ENCODE data around the gene NQO2. TPM values are rescaled to one million over a fixed set of nuclear protein-coding genes. Genes with fewer than 3 reads are reported as not detected.

Gene NQO2
- total and polyA plus RNA-seq, 2 of the 13 experiments (the other 11 are each of a cell fraction or from before 2014, with no cell fraction given) = 32.2 to 56.5 TPM

DNA sequence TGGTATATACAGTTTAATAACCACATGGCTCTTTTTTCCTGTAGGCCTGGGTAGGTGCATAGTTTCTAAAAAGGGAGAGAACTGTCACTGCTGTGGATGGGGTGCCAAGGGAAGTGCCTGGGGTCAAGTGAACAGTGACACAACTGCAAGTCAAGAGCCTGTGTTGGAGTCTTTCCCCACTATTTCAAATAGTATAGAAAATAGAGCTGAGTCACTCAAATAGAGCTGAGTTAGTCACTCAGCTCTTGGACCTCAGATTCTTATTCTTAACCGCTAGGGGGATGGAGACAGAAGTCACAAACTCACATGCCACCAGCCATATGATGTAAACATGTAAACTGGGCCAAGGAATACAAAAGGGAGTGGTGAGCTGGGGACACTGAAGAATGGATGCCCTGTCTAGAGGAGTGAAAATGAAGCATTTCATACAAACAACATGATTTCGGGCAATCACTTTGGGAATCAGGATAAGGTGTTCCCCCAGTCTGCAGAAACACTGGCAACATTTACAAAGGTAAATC, 2.1 kb downstream of the NQO2 start (continued):
- TF ChIP-seq ZNF407 (CRISPR knock-in tag; IDR thresholded peaks at IDR 0.05; ENCODE audit: not compliant biosample characterization) = no peak
- no peak for TF ChIP-seq SMAD1 (CRISPR knock-in tag; IDR thresholded peaks at IDR 0.05; ENCODE audit: borderline replicate concordance, low read depth)
- TF ChIP-seq, protein P1, sequence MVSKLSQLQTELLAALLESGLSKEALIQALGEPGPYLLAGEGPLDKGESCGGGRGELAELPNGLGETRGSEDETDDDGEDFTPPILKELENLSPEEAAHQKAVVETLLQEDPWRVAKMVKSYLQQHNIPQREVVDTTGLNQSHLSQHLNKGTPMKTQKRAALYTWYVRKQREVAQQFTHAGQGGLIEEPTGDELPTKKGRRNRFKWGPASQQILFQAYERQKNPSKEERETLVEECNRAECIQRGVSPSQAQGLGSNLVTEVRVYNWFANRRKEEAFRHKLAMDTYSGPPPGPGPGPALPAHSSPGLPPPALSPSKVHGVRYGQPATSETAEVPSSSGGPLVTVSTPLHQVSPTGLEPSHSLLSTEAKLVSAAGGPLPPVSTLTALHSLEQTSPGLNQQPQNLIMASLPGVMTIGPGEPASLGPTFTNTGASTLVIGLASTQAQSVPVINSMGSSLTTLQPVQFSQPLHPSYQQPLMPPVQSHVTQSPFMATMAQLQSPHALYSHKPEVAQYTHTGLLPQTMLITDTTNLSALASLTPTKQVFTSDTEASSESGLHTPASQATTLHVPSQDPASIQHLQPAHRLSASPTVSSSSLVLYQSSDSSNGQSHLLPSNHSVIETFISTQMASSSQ (IDR thresholded peaks at IDR 0.05; ENCODE audit: low read depth) = no peak
- TF ChIP-seq, protein P1 (CRISPR knock-in tag; IDR thresholded peaks at IDR 0.05; ENCODE audit: borderline replicate concordance) = no peak
- no peak for TF ChIP-seq ZC3H4 (CRISPR knock-in tag; IDR thresholded peaks at IDR 0.05; ENCODE audit: borderline replicate concordance)
- TF ChIP-seq MED1 (CRISPR knock-in tag; IDR thresholded peaks at IDR 0.05) = peak; percentile 53; the same call in 1 of the 2 replicates
- no peak for TF ChIP-seq LCORL (IDR thresholded peaks at IDR 0.05)
- TF ChIP-seq LCORL (CRISPR knock-in tag; IDR thresholded peaks at IDR 0.05) = no peak
- TF ChIP-seq, protein P2, sequence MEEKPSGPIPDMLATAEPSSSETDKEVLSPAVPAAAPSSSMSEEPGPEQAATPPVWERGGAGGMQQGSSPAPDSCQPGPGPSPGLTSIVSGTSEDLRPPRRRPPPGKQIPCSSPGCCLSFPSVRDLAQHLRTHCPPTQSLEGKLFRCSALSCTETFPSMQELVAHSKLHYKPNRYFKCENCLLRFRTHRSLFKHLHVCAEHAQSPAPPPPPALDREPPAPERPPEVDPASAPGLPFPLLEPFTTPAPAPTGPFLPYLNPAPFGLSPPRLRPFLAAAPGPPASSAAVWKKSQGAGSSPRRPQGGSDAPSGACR (CRISPR knock-in tag; IDR thresholded peaks at IDR 0.05) = 0 out of 2 replicates have a peak, but pooled peaks have one; percentile 40
- TF ChIP-seq PATZ1 (CRISPR knock-in tag; IDR thresholded peaks at IDR 0.05) = no peak
- TF ChIP-seq TERF1 (CRISPR knock-in tag; IDR thresholded peaks at IDR 0.05) = no peak
- TF ChIP-seq ZSCAN9 (CRISPR knock-in tag; IDR thresholded peaks at IDR 0.05; ENCODE audit: borderline replicate concordance) = no peak
